ENCODE data around the gene HOXD4.

Gene HOXD4

GRCh38 chr2:176164611-176165369, 13.4 kb downstream of the HOXD4 start:
- no peak overlapping the region for H3K4me3 ChIP-seq (ENCODE audit: low read depth, low read length)
- DNase-seq (ENCODE audit: low read depth) = no peak
- TF ChIP-seq CTCF (IDR thresholded peaks at IDR 0.05; ENCODE audit: low read depth, low read length, missing control alignments) = no peak
- in situ Hi-C loops (cut with HindIII; ENCODE audit: low sequenced_read_pairs) = no loop called here

GRCh38 chr2:176165370-176166050, 14.2 kb downstream of the HOXD4 start:
- DNase-seq (ENCODE audit: low read depth) = no peak
- H3K4me3 ChIP-seq (ENCODE audit: low read depth, low read length) = no peak overlapping the region
- no peak for TF ChIP-seq CTCF (IDR thresholded peaks at IDR 0.05; ENCODE audit: low read depth, low read length, missing control alignments)
- in situ Hi-C loops (cut with HindIII; ENCODE audit: low sequenced_read_pairs) = no loop called here

GRCh38 chr2:176166272-176166671, 14.9 kb downstream of the HOXD4 start:
- no peak for DNase-seq (ENCODE audit: low read depth)
- TF ChIP-seq CTCF (IDR thresholded peaks at IDR 0.05; ENCODE audit: low read depth, low read length, missing control alignments) = no peak
- in situ Hi-C loops (cut with HindIII; ENCODE audit: low sequenced_read_pairs) = no loop called here
- H3K4me3 ChIP-seq (ENCODE audit: low read depth, low read length) = no peak overlapping the region

- in situ Hi-C loops (cut with HindIII; ENCODE audit: low sequenced_read_pairs) = no loop called here
- no peak for DNase-seq (ENCODE audit: low read depth)
- no peak overlapping the region for H3K4me3 ChIP-seq (ENCODE audit: low read depth, low read length)
- no peak for TF ChIP-seq CTCF (IDR thresholded peaks at IDR 0.05; ENCODE audit: low read depth, low read length, missing control alignments)
Observed at GRCh38 chr2:176167398-176167797, 16.0 kb downstream of the HOXD4 start.

- TF ChIP-seq CTCF (IDR thresholded peaks at IDR 0.05; ENCODE audit: low read depth, low read length, missing control alignments) = no peak
- no peak overlapping the region for H3K4me3 ChIP-seq (ENCODE audit: low read depth, low read length)
- in situ Hi-C loops (cut with HindIII; ENCODE audit: low sequenced_read_pairs) = no loop called here
Observed at GRCh38 chr2:176169181-176169580, 17.8 kb downstream of the HOXD4 start.

GRCh38 chr2:176169711-176170110, 18.4 kb downstream of the HOXD4 start:
- in situ Hi-C loops (cut with HindIII; ENCODE audit: low sequenced_read_pairs) = no loop called here
- TF ChIP-seq CTCF (IDR thresholded peaks at IDR 0.05; ENCODE audit: low read depth, low read length, missing control alignments) = no peak
- H3K4me3 ChIP-seq (ENCODE audit: low read depth, low read length) = no peak overlapping the region
- no peak for DNase-seq (ENCODE audit: low read depth)

More at GRCh38 chr2:176169181-176169580, 17.8 kb downstream of the HOXD4 start:
- DNase-seq (ENCODE audit: low read depth) = no peak

Data from astrocyte of the cerebellum (primary cell).